Measurements from ENCODE around the gene PTGES. TPM values are rescaled to one million over a fixed set of nuclear protein-coding genes. Genes with fewer than 3 reads are reported as not detected.

Gene PTGES
- total RNA-seq, 3 donors from 2014 or later (not counting 1 experiment from before 2014, with no cell fraction given): 0.28 to 0.47 (median 0.39) TPM

DNA sequence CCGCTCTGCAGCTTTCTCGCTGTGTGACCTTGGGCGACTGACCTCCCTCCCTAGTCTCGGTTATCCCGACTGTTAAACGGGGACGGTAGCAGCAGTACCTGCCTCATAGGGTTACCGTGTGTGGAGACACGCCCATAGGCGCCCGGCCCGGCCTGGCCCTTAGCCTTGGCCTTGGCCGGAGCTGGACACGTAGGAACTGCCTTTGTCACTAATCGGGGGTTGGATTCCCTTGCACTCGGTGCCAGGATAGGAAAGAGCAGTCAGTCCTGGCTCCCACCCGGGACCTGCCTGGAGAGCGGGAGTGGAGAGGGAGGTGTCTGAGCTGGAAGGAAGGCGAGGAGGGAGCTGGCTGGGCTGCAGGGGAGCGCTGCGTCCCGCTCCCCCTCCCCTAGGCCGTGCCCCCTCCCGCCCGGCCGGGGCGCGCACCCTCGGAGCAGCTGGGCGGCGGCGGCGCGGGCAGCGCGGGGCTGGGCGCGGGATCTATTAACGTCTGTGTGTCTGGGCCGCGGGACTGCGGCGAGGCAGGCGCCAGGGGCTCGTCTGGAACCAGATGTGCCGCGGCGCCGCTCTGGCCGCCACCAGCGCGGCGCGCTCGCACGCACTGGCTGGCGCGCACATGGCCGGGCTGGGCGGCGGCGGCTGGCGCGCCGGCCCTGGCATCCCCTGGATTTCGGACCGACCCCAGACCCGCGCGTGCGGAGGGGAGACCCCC is 55.7 kb downstream of the PTGES start:
- TF ChIP-seq, protein P1, sequence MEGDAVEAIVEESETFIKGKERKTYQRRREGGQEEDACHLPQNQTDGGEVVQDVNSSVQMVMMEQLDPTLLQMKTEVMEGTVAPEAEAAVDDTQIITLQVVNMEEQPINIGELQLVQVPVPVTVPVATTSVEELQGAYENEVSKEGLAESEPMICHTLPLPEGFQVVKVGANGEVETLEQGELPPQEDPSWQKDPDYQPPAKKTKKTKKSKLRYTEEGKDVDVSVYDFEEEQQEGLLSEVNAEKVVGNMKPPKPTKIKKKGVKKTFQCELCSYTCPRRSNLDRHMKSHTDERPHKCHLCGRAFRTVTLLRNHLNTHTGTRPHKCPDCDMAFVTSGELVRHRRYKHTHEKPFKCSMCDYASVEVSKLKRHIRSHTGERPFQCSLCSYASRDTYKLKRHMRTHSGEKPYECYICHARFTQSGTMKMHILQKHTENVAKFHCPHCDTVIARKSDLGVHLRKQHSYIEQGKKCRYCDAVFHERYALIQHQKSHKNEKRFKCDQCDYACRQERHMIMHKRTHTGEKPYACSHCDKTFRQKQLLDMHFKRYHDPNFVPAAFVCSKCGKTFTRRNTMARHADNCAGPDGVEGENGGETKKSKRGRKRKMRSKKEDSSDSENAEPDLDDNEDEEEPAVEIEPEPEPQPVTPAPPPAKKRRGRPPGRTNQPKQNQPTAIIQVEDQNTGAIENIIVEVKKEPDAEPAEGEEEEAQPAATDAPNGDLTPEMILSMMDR (IDR thresholded peaks at IDR 0.05): no peak
- H3K27ac Mint-ChIP-seq: no peak overlapping the region
- DNase-seq: no peak
- 8% methylated on average over 71 of the region's 71 CpGs for WGBS (ENCODE audit: insufficient coverage)
- H3K4me1 ChIP-seq (ENCODE audit: control insufficient read depth, insufficient read depth, low read length): no peaks in the 10 kb centered on the region
- no peaks in the 10 kb centered on the region for H3K9me3 ChIP-seq (ENCODE audit: control insufficient read depth, insufficient read depth, low read length)
- H3K27me3 Mint-ChIP-seq (ENCODE audit: low read depth in 2 of 2): peaks cover 16 to 34% of the 10 kb centered on the region in 2 donors
- no peaks in the 10 kb centered on the region for H3K9me3 Mint-ChIP-seq
- ATAC-seq: no peak
- H3K4me3 ChIP-seq (ENCODE audit: low read length): no peak overlapping the region
- H3K36me3 ChIP-seq (ENCODE audit: control insufficient read depth, insufficient read depth, low read length): no peaks in the 10 kb centered on the region
- no peaks in the 10 kb centered on the region for H3K36me3 Mint-ChIP-seq
- intact Hi-C loops (cut with micrococcal nuclease): no loop called here
- H3K27me3 ChIP-seq (ENCODE audit: control insufficient read depth, insufficient read depth, low read length): peaks cover 17% of the 10 kb centered on the region
- no peak overlapping the region for H3K27ac ChIP-seq (ENCODE audit: low read length)
- no peaks in the 10 kb centered on the region for H3K4me1 Mint-ChIP-seq
- H3K4me3 Mint-ChIP-seq: no peak overlapping the region

DNA sequence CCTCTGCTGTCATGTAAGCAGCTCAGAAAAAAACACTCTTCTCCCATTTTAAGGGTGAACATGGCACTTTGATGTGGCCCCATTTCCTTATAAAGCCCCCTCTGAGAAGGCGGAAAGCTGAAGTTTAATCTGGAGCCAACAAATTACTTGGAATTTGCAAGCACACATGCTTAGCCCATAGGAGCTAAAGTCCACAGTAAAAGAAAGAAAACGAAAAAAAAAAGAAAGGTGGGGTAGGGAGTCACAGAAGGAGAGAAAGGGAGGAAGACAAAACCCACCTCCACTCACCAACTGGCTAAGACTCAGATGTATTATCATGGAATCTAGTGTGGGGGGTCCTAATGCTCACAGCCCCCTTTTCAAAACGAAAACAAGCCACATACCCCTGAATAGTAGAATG is 57.0 kb downstream of the PTGES start:
- no peak overlapping the region for H3K27ac Mint-ChIP-seq
- Histone ChIP-seq H3K27ac (ENCODE audit: low read length) (no peak overlapping the region), H3K27me3 (ENCODE audit: control insufficient read depth, insufficient read depth, low read length) (peaks cover 17% of the 10 kb centered on the region), H3K9me3 (ENCODE audit: control insufficient read depth, insufficient read depth, low read length) (no peaks in the 10 kb centered on the region), H3K4me1 (ENCODE audit: control insufficient read depth, insufficient read depth, low read length) (no peaks in the 10 kb centered on the region), H3K36me3 (ENCODE audit: control insufficient read depth, insufficient read depth, low read length) (no peaks in the 10 kb centered on the region), H3K4me3 (ENCODE audit: low read length) (no peak overlapping the region)
- H3K27me3 Mint-ChIP-seq (ENCODE audit: low read depth in 2 of 2): peaks cover 16 to 32% of the 10 kb centered on the region in 2 donors
- ATAC-seq (no peak), DNase-seq (no peak)
- no peak overlapping the region for H3K4me3 Mint-ChIP-seq
- 75% methylated on average over 1 of the region's 3 CpGs for WGBS (ENCODE audit: insufficient coverage)
- TF ChIP-seq, protein P1 (IDR thresholded peaks at IDR 0.05): no peak
- H3K9me3 Mint-ChIP-seq: no peaks in the 10 kb centered on the region
- no peaks in the 10 kb centered on the region for H3K4me1 Mint-ChIP-seq
- H3K36me3 Mint-ChIP-seq: no peaks in the 10 kb centered on the region
- intact Hi-C loops (cut with micrococcal nuclease): no loop called here

DNA sequence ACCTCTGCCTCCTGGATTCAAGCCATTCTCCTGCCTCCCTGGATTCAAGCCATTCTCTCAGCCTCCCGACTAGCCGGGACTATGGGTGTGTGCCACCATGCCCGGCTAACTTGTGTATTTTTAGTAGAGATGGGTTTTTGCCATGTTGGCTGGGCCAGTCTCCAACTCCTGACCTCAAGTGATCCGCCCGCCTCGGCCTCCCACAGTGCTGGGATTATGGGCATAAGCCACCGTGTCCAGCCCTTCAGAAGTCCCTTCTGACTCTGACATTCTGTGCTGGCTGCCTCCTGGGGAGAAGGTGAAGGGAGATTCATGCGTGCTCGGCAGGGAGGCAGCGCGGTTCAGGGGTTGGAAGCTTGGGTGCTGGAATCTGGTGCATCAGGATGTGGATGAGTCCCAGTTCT is 58.6 kb downstream of the PTGES start:
- TF ChIP-seq, protein P1 (IDR thresholded peaks at IDR 0.05): no peak
- Mint-ChIP-seq H3K27ac (no peak overlapping the region), H3K4me1 (no peaks in the 10 kb centered on the region), H3K4me3 (no peak overlapping the region), H3K9me3 (no peaks in the 10 kb centered on the region), H3K27me3 (ENCODE audit: low read depth in 2 of 2) (peaks cover 16 to 26% of the 10 kb centered on the region in 2 donors), H3K36me3 (no peaks in the 10 kb centered on the region)
- 87% methylated on average over 11 of the region's 11 CpGs for WGBS (ENCODE audit: insufficient coverage)
- Histone ChIP-seq H3K27me3 (ENCODE audit: control insufficient read depth, insufficient read depth, low read length) (peaks cover 17% of the 10 kb centered on the region), H3K36me3 (ENCODE audit: control insufficient read depth, insufficient read depth, low read length) (no peaks in the 10 kb centered on the region), H3K9me3 (ENCODE audit: control insufficient read depth, insufficient read depth, low read length) (no peaks in the 10 kb centered on the region), H3K27ac (ENCODE audit: low read length) (no peak overlapping the region), H3K4me3 (ENCODE audit: low read length) (no peak overlapping the region), H3K4me1 (ENCODE audit: control insufficient read depth, insufficient read depth, low read length) (no peaks in the 10 kb centered on the region)
- no peak for ATAC-seq
- intact Hi-C loops (cut with micrococcal nuclease): no loop called here
- DNase-seq: no peak

DNA sequence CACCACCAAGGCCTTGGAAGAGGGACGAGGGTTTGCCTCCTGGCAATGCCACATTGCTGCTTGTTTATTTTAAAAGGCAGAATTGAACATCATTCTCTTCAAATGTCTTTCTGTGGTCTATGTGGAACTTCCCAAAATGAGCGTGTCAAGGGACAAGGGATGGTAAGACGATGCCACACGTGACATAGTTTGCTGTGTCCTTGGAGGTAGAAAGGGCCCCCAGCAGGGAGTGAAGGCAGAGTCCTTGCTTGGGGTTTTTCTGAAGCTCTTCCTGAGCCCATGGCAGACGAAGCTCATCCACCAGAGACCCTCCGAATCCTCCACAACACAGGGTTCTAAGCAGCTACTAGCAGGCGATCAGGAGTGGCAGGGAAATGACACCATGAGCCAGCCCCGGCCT is 59.1 kb downstream of the PTGES start:
- Histone ChIP-seq H3K27ac (ENCODE audit: low read length) (no peak overlapping the region), H3K4me1 (ENCODE audit: control insufficient read depth, insufficient read depth, low read length) (no peaks in the 10 kb centered on the region), H3K9me3 (ENCODE audit: control insufficient read depth, insufficient read depth, low read length) (no peaks in the 10 kb centered on the region), H3K36me3 (ENCODE audit: control insufficient read depth, insufficient read depth, low read length) (no peaks in the 10 kb centered on the region), H3K27me3 (ENCODE audit: control insufficient read depth, insufficient read depth, low read length) (peaks cover 15% of the 10 kb centered on the region), H3K4me3 (ENCODE audit: low read length) (no peak overlapping the region)
- Mint-ChIP-seq H3K27ac (no peak overlapping the region), H3K4me1 (no peaks in the 10 kb centered on the region), H3K36me3 (no peaks in the 10 kb centered on the region), H3K27me3 (ENCODE audit: low read depth in 2 of 2) (peaks cover 16 to 24% of the 10 kb centered on the region in 2 donors), H3K4me3 (no peak overlapping the region), H3K9me3 (no peaks in the 10 kb centered on the region)
- intact Hi-C loops (cut with micrococcal nuclease): no loop called here
- ATAC-seq (no peak), DNase-seq (no peak)
- TF ChIP-seq, protein P1 (IDR thresholded peaks at IDR 0.05): no peak
- WGBS (ENCODE audit: insufficient coverage): 70% methylated on average over 8 of the region's 8 CpGs

All from natural killer cell (primary cell).